Epidermal melanocyte (primary cell): Measurements from ENCODE around the gene PLPPR2.
"Not testable (repeated sequence)": the region's sequence is repeated elsewhere in the genome, so short reads cannot be mapped to it uniquely, and the experiment has no call there.

Source experiments
- DNase-seq: peaks from one replicate; pipeline ENCODE4 v3.0.0; 2011; ENCODE audit warnings: low spot score; ENCODE audit not compliant: insufficient read length

The PLPPR2 gene

GRCh38 chr19:11397089-11397610 lies 41.9 kb downstream of the PLPPR2 start:
- DNase-seq, result no peak

GRCh38 chr19:11399667-11400066 lies 44.4 kb downstream of the PLPPR2 start:
- DNase-seq, result no peak

- DNase-seq, result no peak
Measured at GRCh38 chr19:11400798-11401197, 45.6 kb downstream of the PLPPR2 start.

GRCh38 chr19:11401808-11402543 lies 46.7 kb downstream of the PLPPR2 start:
- DNase-seq, result no peak

GRCh38 chr19:11404588-11405222 lies 49.5 kb downstream of the PLPPR2 start:
- no peak for DNase-seq

GRCh38 chr19:11405846-11406643 lies 50.8 kb downstream of the PLPPR2 start:
- DNase-seq, result no peak

- DNase-seq, result not testable (repeated sequence)
Measured at GRCh38 chr19:11406703-11407236, 51.5 kb downstream of the PLPPR2 start.

- no peak for DNase-seq
Measured at GRCh38 chr19:11408591-11408990, 53.4 kb downstream of the PLPPR2 start.

- DNase-seq, result no peak
Measured at GRCh38 chr19:11410682-11411081, 55.5 kb downstream of the PLPPR2 start.

- DNase-seq, result no peak
Measured at GRCh38 chr19:11414544-11414943, 59.3 kb downstream of the PLPPR2 start.
